HG02973 (cell line): ENCODE data around the gene CHKA.

ENCODE experiments used
- ATAC-seq: cut with Tn5 transposase; IDR thresholded peaks from one replicate; pipeline ENCODE4 v1.9.1; 2021; ENCODE audit warnings: moderate library complexity; ENCODE audit not compliant: unreplicated experiment

Gene CHKA

GRCh38 chr11:68048681-68049508 is 72.3 kb downstream of the CHKA start:
- ATAC-seq = no peak

GRCh38 chr11:68047437-68048290 is 73.5 kb downstream of the CHKA start:
- no peak for ATAC-seq

GRCh38 chr11:68044898-68045351 is 76.3 kb downstream of the CHKA start:
- no peak for ATAC-seq

GRCh38 chr11:68044145-68044813 is 76.9 kb downstream of the CHKA start:
- no peak for ATAC-seq

- no peak for ATAC-seq
These were observed 77.6 kb downstream of the CHKA start for GRCh38 chr11:68043349-68044144.

- ATAC-seq = no peak
These were observed 78.2 kb downstream of the CHKA start for GRCh38 chr11:68043029-68043348.

GRCh38 chr11:68042219-68043028 is 78.8 kb downstream of the CHKA start:
- ATAC-seq = no peak

GRCh38 chr11:68041617-68042218 is 79.5 kb downstream of the CHKA start:
- ATAC-seq = no peak

- ATAC-seq = no peak
These were observed 80.1 kb downstream of the CHKA start for GRCh38 chr11:68040957-68041591.

GRCh38 chr11:68040101-68040956 is 80.9 kb downstream of the CHKA start:
- peak; percentile 37 for ATAC-seq

- ATAC-seq = no peak
These were observed 81.6 kb downstream of the CHKA start for GRCh38 chr11:68039526-68040086.

- no peak for ATAC-seq
These were observed 82.3 kb downstream of the CHKA start, which contains the start of gene TCIRG1 for GRCh38 chr11:68038718-68039525. Gene TCIRG1, plus strand, starts transcription at chr11:68039025. Its CDS starts 2,247 bp downstream, at chr11:68041272.

GRCh38 chr11:68038226-68038717 is 82.9 kb downstream of the CHKA start:
- ATAC-seq = no peak

- ATAC-seq = no peak
These were observed 83.6 kb downstream of the CHKA start for GRCh38 chr11:68037411-68038225.

- ATAC-seq = no peak
These were observed 84.4 kb downstream of the CHKA start for GRCh38 chr11:68036717-68037239.
